Measurements from ENCODE around the gene COA1. TPM values are rescaled to one million over a fixed set of nuclear protein-coding genes. Genes with fewer than 3 reads are reported as not detected.

Gene COA1
- total and polyA plus RNA-seq, 2 experiments from 2014 or later, result 53.4 to 59.5 TPM

- Histone ChIP-seq H3K79me2 (ENCODE audit: insufficient read depth) (peaks cover 83% of the 10 kb centered on the region), H4K20me1 (ENCODE audit: insufficient read depth) (no peaks in the 10 kb centered on the region), H3K4me2 (ENCODE audit: unreplicated experiment) (peak overlapping the region; percentile 75), H3K4me3 (no peak overlapping the region), H3K9me2 (ENCODE audit: insufficient read depth) (no peaks in the 10 kb centered on the region), H2AFZ (no peak overlapping the region), H3K9ac (peak overlapping the region; percentile 55), H3K4me1 (ENCODE audit: insufficient read depth) (peaks cover 64% of the 10 kb centered on the region), H3K9me3 (ENCODE audit: low read depth) (no peaks in the 10 kb centered on the region), H3K36me3 (ENCODE audit: low read depth) (no peaks in the 10 kb centered on the region), H3F3A (ENCODE audit: insufficient read depth) (peaks cover 51% of the 10 kb centered on the region), H3K27ac (peak overlapping the region; percentile 90), H3K27me3 (replicated peaks; ENCODE audit: insufficient read depth) (no peaks in the 10 kb centered on the region)
- no peak for DNase-seq
- no peak for TF ChIP-seq EZH2phosphoT487 (IDR thresholded peaks at IDR 0.05; ENCODE audit: insufficient read depth, low read depth)
- TF ChIP-seq EZH2 (IDR thresholded peaks at IDR 0.05; ENCODE audit: insufficient read depth, poor library complexity, severe bottlenecking), result no peak
- in situ Hi-C loops (cut with MboI), result no loop called here
- WGBS, 2 experiments (ENCODE audit: low coverage in 1 of 2, low lambda C conversion rate in 2 of 2, missing lambda C conversion rate in 2 of 2), result 96% methylated on average over 1 of the region's 1 CpG
These were observed 34.0 kb downstream of the COA1 start for GRCh38 chr7:43695365-43695764.

- in situ Hi-C loops (cut with MboI), result no loop called here
- H4K20me1 ChIP-seq (ENCODE audit: insufficient read depth), result no peaks in the 10 kb centered on the region
These were observed 34.9 kb downstream of the COA1 start for GRCh38 chr7:43694399-43694748.

GRCh38 chr7:43693687-43694398 lies 35.5 kb downstream of the COA1 start:
- Histone ChIP-seq H2AFZ (peak overlapping the region; percentile 32; the same call in 1 of the 2 replicates), H3F3A (ENCODE audit: insufficient read depth) (peaks cover 41% of the 10 kb centered on the region), H3K36me3 (ENCODE audit: low read depth) (no peaks in the 10 kb centered on the region), H3K4me1 (ENCODE audit: insufficient read depth) (peaks cover 50% of the 10 kb centered on the region), H4K20me1 (ENCODE audit: insufficient read depth) (no peaks in the 10 kb centered on the region), H3K4me2 (ENCODE audit: unreplicated experiment) (peak overlapping the region; percentile 75), H3K27me3 (replicated peaks; ENCODE audit: insufficient read depth) (no peaks in the 10 kb centered on the region), H3K4me3 (peak overlapping the region; percentile 55), H3K9ac (peak overlapping the region; percentile 61), H3K79me2 (ENCODE audit: insufficient read depth) (peaks cover 87% of the 10 kb centered on the region), H3K27ac (peak overlapping the region; percentile 90), H3K9me3 (ENCODE audit: low read depth) (no peaks in the 10 kb centered on the region), H3K9me2 (ENCODE audit: insufficient read depth) (no peaks in the 10 kb centered on the region)
- no peak for TF ChIP-seq EZH2 (IDR thresholded peaks at IDR 0.05; ENCODE audit: insufficient read depth, poor library complexity, severe bottlenecking)
- TF ChIP-seq EZH2phosphoT487 (IDR thresholded peaks at IDR 0.05; ENCODE audit: insufficient read depth, low read depth), result no peak
- 77% methylated on average over 4 of the region's 4 CpGs for WGBS, 2 experiments (ENCODE audit: low coverage in 1 of 2, low lambda C conversion rate in 2 of 2, missing lambda C conversion rate in 2 of 2)
- DNase-seq, result peak; percentile 77
- in situ Hi-C loops (cut with MboI), result no loop called here

More at GRCh38 chr7:43694399-43694748, 34.9 kb downstream of the COA1 start:
- Histone ChIP-seq H3K27me3 (replicated peaks; ENCODE audit: insufficient read depth) (no peaks in the 10 kb centered on the region), H3K36me3 (ENCODE audit: low read depth) (no peaks in the 10 kb centered on the region), H3F3A (ENCODE audit: insufficient read depth) (peaks cover 47% of the 10 kb centered on the region), H3K27ac (peak overlapping the region; percentile 90), H2AFZ (peak overlapping the region; percentile 32; the same call in 1 of the 2 replicates), H3K4me2 (ENCODE audit: unreplicated experiment) (peak overlapping the region; percentile 75), H3K79me2 (ENCODE audit: insufficient read depth) (peaks cover 87% of the 10 kb centered on the region), H3K9me2 (ENCODE audit: insufficient read depth) (no peaks in the 10 kb centered on the region), H3K9ac (peak overlapping the region; percentile 61), H3K4me3 (peak overlapping the region; percentile 55), H3K9me3 (ENCODE audit: low read depth) (no peaks in the 10 kb centered on the region), H3K4me1 (ENCODE audit: insufficient read depth) (peaks cover 55% of the 10 kb centered on the region)
- TF ChIP-seq EZH2 (IDR thresholded peaks at IDR 0.05; ENCODE audit: insufficient read depth, poor library complexity, severe bottlenecking) (no peak), EZH2phosphoT487 (IDR thresholded peaks at IDR 0.05; ENCODE audit: insufficient read depth, low read depth) (no peak)
- WGBS, 2 experiments (ENCODE audit: low coverage in 1 of 2, low lambda C conversion rate in 2 of 2, missing lambda C conversion rate in 2 of 2), result 10% methylated on average over 2 of the region's 2 CpGs
- DNase-seq, result peak; percentile 92

GRCh38 chr7:43692582-43693373 lies 36.5 kb downstream of the COA1 start:
- Histone ChIP-seq H3F3A (ENCODE audit: insufficient read depth) (peaks cover 35% of the 10 kb centered on the region), H3K4me2 (ENCODE audit: unreplicated experiment) (peak overlapping the region; percentile 75), H3K4me1 (ENCODE audit: insufficient read depth) (peaks cover 39% of the 10 kb centered on the region), H3K4me3 (0 out of 2 replicates have a peak overlapping the region, but pooled peaks have one; percentile 55), H3K36me3 (ENCODE audit: low read depth) (no peaks in the 10 kb centered on the region), H3K9ac (peak overlapping the region; percentile 44; the same call in 1 of the 2 replicates), H4K20me1 (ENCODE audit: insufficient read depth) (no peaks in the 10 kb centered on the region), H3K9me3 (ENCODE audit: low read depth) (no peaks in the 10 kb centered on the region), H3K9me2 (ENCODE audit: insufficient read depth) (no peaks in the 10 kb centered on the region), H3K79me2 (ENCODE audit: insufficient read depth) (peaks cover 85% of the 10 kb centered on the region), H3K27ac (peak overlapping the region; percentile 90), H3K27me3 (replicated peaks; ENCODE audit: insufficient read depth) (no peaks in the 10 kb centered on the region), H2AFZ (no peak overlapping the region)
- peak; percentile 48 for DNase-seq
- TF ChIP-seq EZH2phosphoT487 (IDR thresholded peaks at IDR 0.05; ENCODE audit: insufficient read depth, low read depth) (no peak), EZH2 (IDR thresholded peaks at IDR 0.05; ENCODE audit: insufficient read depth, poor library complexity, severe bottlenecking) (no peak)
- WGBS, 2 experiments (ENCODE audit: low coverage in 1 of 2, low lambda C conversion rate in 2 of 2, missing lambda C conversion rate in 2 of 2), result 51 to 52% methylated on average over 2 of the region's 2 CpGs
- in situ Hi-C loops (cut with MboI), result no loop called here
